H1 (cell line): Measurements from ENCODE around the gene CPEB1. TPM values are rescaled to one million over a fixed set of nuclear protein-coding genes. Genes with fewer than 3 reads are reported as not detected.

Experiments
- CTCF ChIA-PET: fragments of 300-600 bp; sonication (Branson Sonifier 250); formaldehyde crosslinking; loops from one replicate; lab custom pipeline; 2021; ENCODE audit not compliant: partially characterized antibody; lab: Charles Lee
- POLR2A ChIA-PET: fragments of 300-600 bp; sonication (Branson Sonifier 250); formaldehyde crosslinking; loops from one replicate; lab custom pipeline; 2021; ENCODE audit warnings: inconsistent platforms; ENCODE audit not compliant: partially characterized antibody; lab: Charles Lee
- DNase-seq, 2 experiments: peaks; one replicate each; pipeline versions ENCODE4 v3.0.0 to v3.0.0-alpha.2; 2010 to 2022; ENCODE audit warnings: low spot score in 2 of 2, low read depth in 1 of 2, mixed read lengths in 1 of 2
- FAIRE-seq: peaks from 2 replicates; lab custom pipeline; 2011; peaks lifted over from hg19 to GRCh38; lab: Jason Lieb, UNC
- H2AFZ ChIP-seq: 2 replicates; pipeline ENCODE4 v1.8.1; 2012; ENCODE audit warnings: low read length, inconsistent platforms
- H2AK5ac ChIP-seq: 2 replicates; pipeline ENCODE4 v1.6.1; 2013; ENCODE audit warnings: low read depth, low read length
- H2BK120ac ChIP-seq: replicated peaks from 2 replicates; pipeline ENCODE3; 2013; ENCODE audit warnings: low read depth, low read length, inconsistent platforms
- H2BK12ac ChIP-seq: 2 replicates; pipeline ENCODE4 v1.6.1; 2013; ENCODE audit warnings: low read depth, low read length
- H2BK15ac ChIP-seq: 2 replicates; pipeline ENCODE4 v1.6.1; 2013; ENCODE audit warnings: low read length
- H2BK20ac ChIP-seq: 2 replicates; pipeline ENCODE4 v1.6.1; 2013; ENCODE audit warnings: low read length
- H2BK5ac ChIP-seq: 2 replicates; pipeline ENCODE4 v1.6.1; 2013; ENCODE audit warnings: low read depth, low read length
- H3K14ac ChIP-seq: 2 replicates; pipeline ENCODE4 v1.6.1; 2013; ENCODE audit warnings: inconsistent platforms; ENCODE audit not compliant: insufficient read length
- H3K18ac ChIP-seq: 2 replicates; pipeline ENCODE4 v1.6.1; 2013; ENCODE audit warnings: low read length; ENCODE audit errors: extremely low read depth
- H3K23ac ChIP-seq: 2 replicates; pipeline ENCODE4 v1.6.1; 2013; ENCODE audit warnings: inconsistent platforms; ENCODE audit not compliant: insufficient read length
- H3K23me2 ChIP-seq: 2 replicates; pipeline ENCODE4 v1.6.1; 2013; ENCODE audit warnings: low read depth, low read length
- H3K27ac ChIP-seq: 2 replicates; pipeline ENCODE4 v1.6.1; 2011; ENCODE audit warnings: low read depth, low read length, inconsistent platforms
- H3K27me3 ChIP-seq, 4 experiments: replicated peaks in 1 of 4; 1 replicate in 1 of 4; 2 replicates in 3 of 4; pipeline versions ENCODE4 v1.6.1 to v1.8.1; 2011 to 2013; ENCODE audit warnings: low read length in 3 of 4, mild to moderate bottlenecking in 3 of 4, inconsistent platforms in 2 of 4, mixed read lengths in 2 of 4, moderate library complexity in 1 of 4; ENCODE audit not compliant: control insufficient read depth in 3 of 4, insufficient read depth in 3 of 4; ENCODE audit errors: extremely low read depth in 1 of 4
- H3K36me3 ChIP-seq, 4 experiments: 2 replicates each; pipeline versions ENCODE4 v1.6.1 to v1.8.1; 2011 to 2013; ENCODE audit warnings: mild to moderate bottlenecking in 4 of 4, low read length in 3 of 4, moderate library complexity in 2 of 4, control low read depth in 1 of 4, inconsistent platforms in 1 of 4; ENCODE audit not compliant: insufficient read depth in 4 of 4, control insufficient read depth in 2 of 4
- H3K4ac ChIP-seq: replicated peaks from 2 replicates; pipeline ENCODE3; 2013; ENCODE audit warnings: low read length, low read depth, mixed read lengths, inconsistent platforms; ENCODE audit not compliant: insufficient read length
- H3K4me1 ChIP-seq, 4 experiments: replicated peaks in 1 of 4; 1 replicate in 1 of 4; 2 replicates in 3 of 4; pipeline versions ENCODE4 v1.6.1 to v1.8.1; 2011 to 2013; ENCODE audit warnings: low read length in 3 of 4, inconsistent platforms in 2 of 4, mixed read lengths in 1 of 4; ENCODE audit not compliant: insufficient read depth in 4 of 4, control insufficient read depth in 3 of 4
- H3K4me2 ChIP-seq, 2 experiments: 2 replicates each; pipeline versions ENCODE4 v1.6.1 to v1.8.1; 2011 to 2013; ENCODE audit warnings: low read depth in 2 of 2, low read length in 2 of 2, control low read depth in 1 of 2, inconsistent platforms in 1 of 2, mild to moderate bottlenecking in 1 of 2; ENCODE audit not compliant: insufficient read depth in 1 of 2
- H3K4me3 ChIP-seq, 4 experiments: fragments of 200-600, 300-600 bp in 1 of 4; sonication (generic), shearing (Covaris generic), sonication (Bioruptor Twin) in 1 of 4; 2 replicates each; pipeline versions ENCODE4 v1.5.1 to v1.8.1; 2011 to 2016; ENCODE audit warnings: low read length in 4 of 4, low read depth in 3 of 4, control low read depth in 2 of 4, inconsistent platforms in 2 of 4, mild to moderate bottlenecking in 2 of 4, mixed read lengths in 1 of 4, moderate library complexity in 1 of 4; ENCODE audit not compliant: insufficient read depth in 2 of 4; ENCODE audit errors: extremely low read depth in 1 of 4
- H3K56ac ChIP-seq: replicated peaks from 2 replicates; pipeline ENCODE3; 2013; ENCODE audit warnings: low read depth, mild to moderate bottlenecking, mixed read lengths, low read length, inconsistent platforms; ENCODE audit not compliant: insufficient read length
- H3K79me1 ChIP-seq: 2 replicates; pipeline ENCODE4 v1.6.1; 2013; ENCODE audit warnings: low read depth, low read length, control low read depth
- H3K79me2 ChIP-seq, 2 experiments: 2 replicates each; pipeline versions ENCODE4 v1.6.1 to v1.8.1; 2012 to 2013; ENCODE audit warnings: low read length in 2 of 2, mild to moderate bottlenecking in 2 of 2, inconsistent platforms in 1 of 2; ENCODE audit not compliant: insufficient read depth in 2 of 2, control insufficient read depth in 1 of 2
- H3K9ac ChIP-seq, 4 experiments: replicated peaks in 1 of 4; 1 replicate in 1 of 4; 2 replicates in 3 of 4; pipeline versions ENCODE4 v1.6.1 to v1.8.1; 2011 to 2013; ENCODE audit warnings: low read depth in 3 of 4, low read length in 3 of 4, control low read depth in 2 of 4, mild to moderate bottlenecking in 2 of 4, moderate library complexity in 2 of 4, inconsistent platforms in 1 of 4; ENCODE audit errors: extremely low read depth in 1 of 4
- H3K9me3 ChIP-seq, 2 experiments: 2 replicates each; pipeline versions ENCODE4 v1.6.1 to v1.8.1; 2012 to 2013; ENCODE audit warnings: mild to moderate bottlenecking in 2 of 2, moderate library complexity in 2 of 2, control low read depth in 1 of 2, inconsistent platforms in 1 of 2, low read depth in 1 of 2, low read length in 1 of 2, mixed read lengths in 1 of 2; ENCODE audit not compliant: insufficient read depth in 2 of 2
- H4K20me1 ChIP-seq, 2 experiments: replicated peaks in 1 of 2; 2 replicates each; pipeline versions ENCODE3 to v1.8.1; 2011 to 2013; ENCODE audit warnings: inconsistent platforms in 2 of 2, low read length in 2 of 2, mild to moderate bottlenecking in 1 of 2; ENCODE audit not compliant: insufficient read depth in 2 of 2, control insufficient read depth in 1 of 2
- H4K5ac ChIP-seq: 2 replicates; pipeline ENCODE4 v1.6.1; 2013; ENCODE audit warnings: low read length, low read depth, mixed read lengths, inconsistent platforms; ENCODE audit not compliant: insufficient read length
- H4K8ac ChIP-seq: 2 replicates; pipeline ENCODE4 v1.8.0; 2013; ENCODE audit warnings: mild to moderate bottlenecking, moderate library complexity, low read length, inconsistent platforms; ENCODE audit not compliant: insufficient read depth; ENCODE audit errors: extremely low read depth
- H4K91ac ChIP-seq: replicated peaks from 2 replicates; pipeline ENCODE3; 2013; ENCODE audit warnings: low read length, mixed read lengths, inconsistent platforms; ENCODE audit not compliant: insufficient read length
- ATF3 ChIP-seq: IDR thresholded peaks from 2 replicates; pipeline ENCODE4 v1.6.1; 2011; ENCODE audit warnings: low read depth, mild to moderate bottlenecking, low read length; ENCODE audit not compliant: insufficient read depth
- BACH1 ChIP-seq: IDR thresholded peaks from 2 replicates; pipeline ENCODE4 v1.6.1; 2012; ENCODE audit warnings: low read length, improper control_type of control experiment
- BCL11A ChIP-seq, 2 experiments: IDR thresholded peaks; one replicate each; pipeline ENCODE4 v1.6.1; 2011; ENCODE audit warnings: low read depth in 2 of 2, low read length in 2 of 2, mild to moderate bottlenecking in 2 of 2
- CBX8 ChIP-seq: fragments of 300-800, 300-1000 bp; sonication (generic); IDR thresholded peaks from 2 replicates; pipeline ENCODE4 v1.7.1; 2016; ENCODE audit warnings: low read depth, low read length, borderline replicate concordance
- CEBPB ChIP-seq: IDR thresholded peaks from 2 replicates; pipeline ENCODE4 v1.6.1; 2012; ENCODE audit warnings: low read depth, low read length
- EGR1 ChIP-seq: IDR thresholded peaks from 2 replicates; pipeline ENCODE4 v1.6.1; 2011; ENCODE audit warnings: low read depth, low read length, borderline replicate concordance
- FOSL1 ChIP-seq: IDR thresholded peaks from 2 replicates; pipeline ENCODE4 v1.6.1; 2011; ENCODE audit warnings: mild to moderate bottlenecking, low read depth, low read length, moderate library complexity; ENCODE audit not compliant: insufficient read depth
- GABPA ChIP-seq: IDR thresholded peaks from 2 replicates; pipeline ENCODE4 v1.6.1; 2011; ENCODE audit warnings: mild to moderate bottlenecking, low read length, moderate library complexity, borderline replicate concordance; ENCODE audit not compliant: insufficient read depth
- HDAC6 ChIP-seq: IDR thresholded peaks from one replicate; pipeline ENCODE4 v1.7.1; 2012; ENCODE audit warnings: low read depth, mild to moderate bottlenecking, inconsistent platforms, low read length, moderate library complexity
- KDM1A ChIP-seq: fragments of 200-600, 300-600 bp; sonication (generic); IDR thresholded peaks from 2 replicates; pipeline ENCODE4 v1.7.1; 2016; ENCODE audit warnings: mild to moderate bottlenecking, low read length, borderline replicate concordance
- SIX5 ChIP-seq: IDR thresholded peaks from 2 replicates; pipeline ENCODE4 v1.6.1; 2011; ENCODE audit warnings: mild to moderate bottlenecking, low read depth, low read length
- SP1 ChIP-seq: IDR thresholded peaks from 2 replicates; pipeline ENCODE4 v1.6.1; 2011; ENCODE audit warnings: low read depth, low read length
- TAF7 ChIP-seq: optimal IDR thresholded peaks from 2 replicates; pipeline ENCODE3; 2011; ENCODE audit warnings: low read depth, mild to moderate bottlenecking, inconsistent platforms, low read length, moderate library complexity, borderline replicate concordance
- TCF12 ChIP-seq: IDR thresholded peaks from 2 replicates; pipeline ENCODE4 v1.6.1; 2011; ENCODE audit warnings: low read depth, mild to moderate bottlenecking, low read length
- ZNF274 ChIP-seq: IDR thresholded peaks from 2 replicates; pipeline ENCODE4 v1.7.0; 2012; ENCODE audit warnings: low read length, borderline replicate concordance; ENCODE audit errors: extremely low read depth
- WGBS, 2 experiments: shearing (Covaris generic) in 1 of 2; methylation state at CpG; one replicate each; pipeline versions ENCODE4 v1.1.6 to v1.1.7; 2013 to 2015; ENCODE audit warnings: low lambda C conversion rate in 2 of 2, mixed read lengths in 2 of 2, inconsistent platforms in 1 of 2, low coverage in 1 of 2, missing lambda C conversion rate in 1 of 2; ENCODE audit not compliant: insufficient replicate concordance in 2 of 2, insufficient coverage in 1 of 2, insufficient read length in 1 of 2; ENCODE audit errors: extremely low coverage in 1 of 2, missing lambda C conversion rate in 1 of 2; 5-methylcytosine and 5-hydroxymethylcytosine counted together
- polyA plus RNA-seq, 7 experiments: library from polyadenylated mRNA; depleted of rRNA in 3 of 7; stranded (reverse) in 5 of 7; unstranded in 2 of 7; fragments of >200 nt in 5 of 7; fragments of 200-250 nt in 2 of 7; gene quantifications; 1 replicate in 5 of 7; 2 replicates in 1 of 7; 4 replicates in 1 of 7; pipeline versions ENCODE4 v1.2.1 to v1.2.3, GENCODE V29; 2011 to 2013; ENCODE audit warnings: missing spikeins in 2 of 7, mixed read lengths in 2 of 7
- total RNA-seq: library from RNA; stranded (reverse); fragmentation: NEBNext Ultra II Directional; extraction: Animal tissue kit (Norgen Biotek cat#: 25700); gene quantifications from 2 replicates; pipeline ENCODE4 v1.2.1, GENCODE V29; 2021

Gene CPEB1
- total and polyA plus RNA-seq, 2 of the 8 experiments (the other 6 are each of a cell fraction or from before 2014, with no cell fraction given), result 4.4 to 4.5 TPM

GRCh38 chr15:82663186-82663600 lies 16.0 kb upstream of the CPEB1 start:
- Histone ChIP-seq H3K79me1 (no peaks in the 10 kb centered on the region), H4K91ac (no peak overlapping the region), H3K27me3 (no peaks in the 10 kb centered on the region; a peak in 3 of 7 replicates), H3K4me2 (no peak overlapping the region), H3K14ac (no peak overlapping the region), H3K36me3 (no peaks in the 10 kb centered on the region), H2AFZ (no peak overlapping the region), H4K20me1 (peaks cover 0 to 10% of the 10 kb centered on the region in 2 experiments), H2AK5ac (no peak overlapping the region), H4K5ac (no peak overlapping the region), H2BK5ac (no peak overlapping the region), H3K4ac (no peak overlapping the region), H3K4me3 (no peak overlapping the region), H3K79me2 (no peaks in the 10 kb centered on the region), H3K23ac (no peak overlapping the region), H3K56ac (no peak overlapping the region), H2BK15ac (no peak overlapping the region), H3K18ac (no peak overlapping the region), H4K8ac (no peak overlapping the region), H3K4me1 (no peaks in the 10 kb centered on the region), H2BK120ac (no peak overlapping the region), H3K9me3 (0 out of 4 replicates have a peak, but pooled peaks cover 0 to 2% of the 10 kb centered on the region in 2 experiments), H2BK20ac (no peak overlapping the region), H3K9ac (no peak overlapping the region), H2BK12ac (no peak overlapping the region), H3K27ac (no peak overlapping the region), H3K23me2 (no peaks in the 10 kb centered on the region; the same call in 1 of the 2 replicates)
- FAIRE-seq (peak; percentile 13), DNase-seq (peak in 1 of 2 experiments; percentile 90)
- ChIA-PET CTCF (interaction anchor here (1.7 to 2.0 kb wide), 2 partner anchors 16 to 41 kb away, joined by 4 to 5 read pairs; no protein-coding TSS in a partner anchor), POLR2A (no interaction called here)
- WGBS, 2 experiments, result 24% methylated on average over 4 of the region's 4 CpGs; no CpG with 5 or more reads in 1 of the 2 experiments
- TF ChIP-seq TAF7 (no peak), ATF3 (no peak), CBX8 (no peak), TCF12 (no peak), BACH1 (no peak), BCL11A (IDR thresholded peaks at IDR 0.05; ENCODE audit: low read depth in 2 of 2, low read length in 2 of 2) (no peak), HDAC6 (no peak), EGR1 (no peak), GABPA (0 out of 2 replicates have a peak, but pooled peaks have one; percentile 39), ZNF274 (no peak), SP1 (no peak), SIX5 (no peak), FOSL1 (no peak), KDM1A (no peak), CEBPB (no peak)
